PC-9 (cell line): ENCODE data around the gene PRKAG2.

Source experiments
- EZH2 ChIP-seq: fragments of 200-600 bp; sonication (generic); IDR thresholded peaks from 2 replicates; pipeline ENCODE4 v1.8.0; 2017; ENCODE audit warnings: antibody characterized with exemption, low read depth
- TF ChIP-seq, protein P1 (sequence below): fragments of 200-600 bp; sonication (generic); conservative IDR thresholded peaks from 2 replicates; pipeline ENCODE4 v1.6.1; 2017; ENCODE audit warnings: mixed run types, antibody characterized with exemption, mild to moderate bottlenecking, moderate library complexity

- TF ChIP-seq, protein P1, sequence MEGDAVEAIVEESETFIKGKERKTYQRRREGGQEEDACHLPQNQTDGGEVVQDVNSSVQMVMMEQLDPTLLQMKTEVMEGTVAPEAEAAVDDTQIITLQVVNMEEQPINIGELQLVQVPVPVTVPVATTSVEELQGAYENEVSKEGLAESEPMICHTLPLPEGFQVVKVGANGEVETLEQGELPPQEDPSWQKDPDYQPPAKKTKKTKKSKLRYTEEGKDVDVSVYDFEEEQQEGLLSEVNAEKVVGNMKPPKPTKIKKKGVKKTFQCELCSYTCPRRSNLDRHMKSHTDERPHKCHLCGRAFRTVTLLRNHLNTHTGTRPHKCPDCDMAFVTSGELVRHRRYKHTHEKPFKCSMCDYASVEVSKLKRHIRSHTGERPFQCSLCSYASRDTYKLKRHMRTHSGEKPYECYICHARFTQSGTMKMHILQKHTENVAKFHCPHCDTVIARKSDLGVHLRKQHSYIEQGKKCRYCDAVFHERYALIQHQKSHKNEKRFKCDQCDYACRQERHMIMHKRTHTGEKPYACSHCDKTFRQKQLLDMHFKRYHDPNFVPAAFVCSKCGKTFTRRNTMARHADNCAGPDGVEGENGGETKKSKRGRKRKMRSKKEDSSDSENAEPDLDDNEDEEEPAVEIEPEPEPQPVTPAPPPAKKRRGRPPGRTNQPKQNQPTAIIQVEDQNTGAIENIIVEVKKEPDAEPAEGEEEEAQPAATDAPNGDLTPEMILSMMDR, result no peak
- no peak for TF ChIP-seq EZH2
Measured at GRCh38 chr7:151816562-151817314, 60.2 kb downstream of the PRKAG2 start.
